ENCODE data around the gene TMEM123.
A peak's percentile ranks its signal among the peaks of the same experiment; 100 is the strongest.

DNA sequence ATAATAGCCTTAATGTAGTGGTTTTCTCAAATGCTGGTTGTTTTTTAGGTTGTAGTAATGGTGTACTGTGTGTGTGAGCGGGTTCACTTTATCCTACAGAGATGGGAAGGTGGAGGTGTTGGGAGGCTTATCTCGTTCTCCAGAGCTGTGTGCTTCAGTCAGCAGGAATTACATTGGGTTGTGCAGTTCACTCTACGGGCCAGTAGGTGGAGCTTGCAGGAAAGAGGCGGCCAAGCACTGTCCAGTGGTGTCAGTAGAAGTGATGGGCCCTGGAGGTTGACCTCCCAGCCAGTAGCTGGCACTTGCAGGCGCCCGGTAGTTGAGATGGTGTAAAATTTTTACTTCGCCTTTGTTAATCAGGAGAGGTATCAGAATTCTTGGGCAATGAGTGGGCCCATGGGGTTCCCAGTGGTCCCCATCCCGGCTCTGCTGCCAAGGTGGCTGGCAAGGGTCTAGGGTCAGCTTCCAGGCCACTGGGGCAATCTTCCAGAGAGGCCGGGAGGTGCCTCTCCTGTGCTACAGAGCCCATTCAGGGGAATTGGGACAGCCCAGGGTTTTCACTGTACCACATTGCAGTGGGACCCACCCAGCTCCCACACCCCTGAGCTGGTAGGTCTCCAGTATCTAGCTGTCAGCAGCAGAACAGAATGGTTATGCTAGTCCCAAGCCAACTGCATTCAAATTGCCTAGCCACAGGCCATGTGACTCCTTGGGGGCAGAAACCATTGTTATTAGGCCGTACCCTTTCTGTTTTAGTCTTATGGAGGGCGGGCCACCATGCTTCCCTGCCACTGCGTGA is 61.7 kb downstream of the TMEM123 start:
- TF ChIP-seq POLR2AphosphoS5 (IDR thresholded peaks at IDR 0.05; ENCODE audit: low read depth, low read length) (no peak), TAF1 (IDR thresholded peaks at IDR 0.05; ENCODE audit: borderline replicate concordance, insufficient read depth, low read length) (no peak), SIN3A (IDR thresholded peaks at IDR 0.05; ENCODE audit: borderline replicate concordance, insufficient read depth, low read length) (no peak), FOXP2 (optimal IDR thresholded peaks at IDR 0.05; ENCODE audit: borderline replicate concordance, extremely low read depth, extremely low read length, insufficient read depth) (no peak)
- TF ChIP-seq, protein P1, sequence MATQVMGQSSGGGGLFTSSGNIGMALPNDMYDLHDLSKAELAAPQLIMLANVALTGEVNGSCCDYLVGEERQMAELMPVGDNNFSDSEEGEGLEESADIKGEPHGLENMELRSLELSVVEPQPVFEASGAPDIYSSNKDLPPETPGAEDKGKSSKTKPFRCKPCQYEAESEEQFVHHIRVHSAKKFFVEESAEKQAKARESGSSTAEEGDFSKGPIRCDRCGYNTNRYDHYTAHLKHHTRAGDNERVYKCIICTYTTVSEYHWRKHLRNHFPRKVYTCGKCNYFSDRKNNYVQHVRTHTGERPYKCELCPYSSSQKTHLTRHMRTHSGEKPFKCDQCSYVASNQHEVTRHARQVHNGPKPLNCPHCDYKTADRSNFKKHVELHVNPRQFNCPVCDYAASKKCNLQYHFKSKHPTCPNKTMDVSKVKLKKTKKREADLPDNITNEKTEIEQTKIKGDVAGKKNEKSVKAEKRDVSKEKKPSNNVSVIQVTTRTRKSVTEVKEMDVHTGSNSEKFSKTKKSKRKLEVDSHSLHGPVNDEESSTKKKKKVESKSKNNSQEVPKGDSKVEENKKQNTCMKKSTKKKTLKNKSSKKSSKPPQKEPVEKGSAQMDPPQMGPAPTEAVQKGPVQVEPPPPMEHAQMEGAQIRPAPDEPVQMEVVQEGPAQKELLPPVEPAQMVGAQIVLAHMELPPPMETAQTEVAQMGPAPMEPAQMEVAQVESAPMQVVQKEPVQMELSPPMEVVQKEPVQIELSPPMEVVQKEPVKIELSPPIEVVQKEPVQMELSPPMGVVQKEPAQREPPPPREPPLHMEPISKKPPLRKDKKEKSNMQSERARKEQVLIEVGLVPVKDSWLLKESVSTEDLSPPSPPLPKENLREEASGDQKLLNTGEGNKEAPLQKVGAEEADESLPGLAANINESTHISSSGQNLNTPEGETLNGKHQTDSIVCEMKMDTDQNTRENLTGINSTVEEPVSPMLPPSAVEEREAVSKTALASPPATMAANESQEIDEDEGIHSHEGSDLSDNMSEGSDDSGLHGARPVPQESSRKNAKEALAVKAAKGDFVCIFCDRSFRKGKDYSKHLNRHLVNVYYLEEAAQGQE (IDR thresholded peaks at IDR 0.05; ENCODE audit: insufficient read depth in 1 of 2, low read depth in 2 of 2, low read length in 2 of 2) = peak in 1 of 2 experiments; percentile 78; a peak in 2 of 4 replicates
